ENCODE measurements around the gene STAT5B.

DNA sequence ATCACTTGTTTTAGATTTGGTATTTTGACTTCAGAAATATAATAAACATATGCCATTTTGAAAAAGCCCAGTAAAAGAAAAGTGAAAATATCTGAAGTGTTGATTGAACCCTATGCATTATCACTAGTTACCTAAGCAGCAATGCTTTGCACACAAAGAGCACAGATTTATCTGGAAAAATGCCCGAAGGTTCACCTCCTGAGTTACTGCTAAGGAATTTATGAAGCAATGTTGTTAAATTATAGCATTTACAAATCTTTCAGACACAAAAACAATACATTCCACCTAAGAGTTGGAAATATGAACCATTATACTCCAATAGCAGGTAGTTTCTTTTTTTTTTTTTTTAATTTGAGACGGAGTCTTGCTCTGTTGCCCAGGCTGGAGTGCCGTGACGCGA, 43.0 kb downstream of the STAT5B start:
- TF ChIP-seq, protein P1, sequence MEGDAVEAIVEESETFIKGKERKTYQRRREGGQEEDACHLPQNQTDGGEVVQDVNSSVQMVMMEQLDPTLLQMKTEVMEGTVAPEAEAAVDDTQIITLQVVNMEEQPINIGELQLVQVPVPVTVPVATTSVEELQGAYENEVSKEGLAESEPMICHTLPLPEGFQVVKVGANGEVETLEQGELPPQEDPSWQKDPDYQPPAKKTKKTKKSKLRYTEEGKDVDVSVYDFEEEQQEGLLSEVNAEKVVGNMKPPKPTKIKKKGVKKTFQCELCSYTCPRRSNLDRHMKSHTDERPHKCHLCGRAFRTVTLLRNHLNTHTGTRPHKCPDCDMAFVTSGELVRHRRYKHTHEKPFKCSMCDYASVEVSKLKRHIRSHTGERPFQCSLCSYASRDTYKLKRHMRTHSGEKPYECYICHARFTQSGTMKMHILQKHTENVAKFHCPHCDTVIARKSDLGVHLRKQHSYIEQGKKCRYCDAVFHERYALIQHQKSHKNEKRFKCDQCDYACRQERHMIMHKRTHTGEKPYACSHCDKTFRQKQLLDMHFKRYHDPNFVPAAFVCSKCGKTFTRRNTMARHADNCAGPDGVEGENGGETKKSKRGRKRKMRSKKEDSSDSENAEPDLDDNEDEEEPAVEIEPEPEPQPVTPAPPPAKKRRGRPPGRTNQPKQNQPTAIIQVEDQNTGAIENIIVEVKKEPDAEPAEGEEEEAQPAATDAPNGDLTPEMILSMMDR (IDR thresholded peaks at IDR 0.05): no peak
- no peak for TF ChIP-seq POLR2A (IDR thresholded peaks at IDR 0.05)
